Measurements from ENCODE around the gene SCART1. TPM values are rescaled to one million over a fixed set of nuclear protein-coding genes. Genes with fewer than 3 reads are reported as not detected.
"Not testable (repeated sequence)": the region's sequence is repeated elsewhere in the genome, so short reads cannot be mapped to it uniquely, and the experiment has no call there.

The SCART1 gene
- total RNA-seq, 1 experiment from 2014 or later, result 3.7 TPM

DNA sequence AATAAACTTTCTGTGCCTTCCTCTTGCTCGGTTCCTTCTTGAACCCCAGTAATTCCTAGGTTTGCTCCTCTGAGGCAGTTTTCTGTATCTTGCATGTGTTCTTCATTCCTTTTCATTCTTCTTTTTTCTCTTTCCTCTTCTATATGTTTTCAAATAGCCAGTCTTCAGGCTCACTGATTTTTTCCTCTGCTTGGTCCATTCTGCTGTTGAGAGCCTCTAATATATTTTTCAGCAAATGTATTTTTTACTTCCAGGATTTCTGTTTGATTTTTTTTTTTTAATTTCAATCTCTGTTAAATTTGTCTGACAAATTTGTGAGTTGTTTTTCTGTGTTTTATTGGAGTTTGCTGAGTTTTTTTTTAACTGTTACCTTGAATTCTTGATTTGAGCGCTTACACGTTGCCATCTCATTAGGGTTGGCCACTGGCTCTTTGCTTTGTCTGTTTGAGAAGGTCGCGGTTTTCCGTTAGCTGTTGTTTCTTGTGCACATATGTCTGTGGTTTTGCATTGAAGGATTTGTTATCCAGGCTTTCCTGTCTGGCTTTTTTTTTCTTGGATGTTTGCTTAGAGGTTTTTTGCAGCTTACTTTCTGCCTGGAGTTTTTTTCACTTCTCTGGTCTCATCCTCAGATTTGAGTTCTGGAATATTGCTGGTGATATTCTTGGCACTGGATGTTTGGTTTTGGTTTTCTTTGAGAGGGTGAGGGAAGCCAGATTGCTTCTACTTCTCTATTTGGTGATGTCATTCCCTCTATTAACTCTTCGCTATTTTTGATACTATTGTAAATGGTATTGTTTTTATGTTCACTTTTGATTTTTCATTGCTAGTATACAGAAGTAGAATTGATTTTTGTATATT lies 42.0 kb upstream of the SCART1 start (continued):
- TF ChIP-seq EZH2phosphoT487 (IDR thresholded peaks at IDR 0.05; ENCODE audit: borderline replicate concordance), result no peak
- no peak for TF ChIP-seq CEBPB (IDR thresholded peaks at IDR 0.05; ENCODE audit: low read depth)
- no peak for TF ChIP-seq SIN3A (IDR thresholded peaks at IDR 0.05; ENCODE audit: low read depth)

DNA sequence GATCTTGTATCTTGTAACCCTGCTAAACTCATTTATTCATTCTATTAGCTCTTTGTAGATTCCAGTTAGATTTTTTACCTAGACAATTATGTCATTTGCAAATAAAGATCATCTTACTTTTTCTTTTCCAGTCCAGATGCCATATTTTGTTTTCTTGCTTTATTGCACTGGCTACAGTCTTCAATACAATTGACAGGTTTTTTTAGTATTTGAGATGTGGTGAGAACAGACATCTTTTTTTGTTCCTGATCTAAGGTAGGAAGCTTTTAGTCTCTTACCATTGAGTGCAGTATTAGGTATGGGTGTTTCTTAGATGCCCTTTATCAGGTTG lies 41.4 kb upstream of the SCART1 start:
- ChIA-PET CTCF (no interaction called here), RAD21 (ENCODE audit: low non-redundant PET in 1 of 2, low total read pairs in 2 of 2, uncharacterized antibody in 2 of 2, unreplicated experiment in 2 of 2) (no interaction called here), POLR2A (no interaction called here)
- TF ChIP-seq, protein P1, sequence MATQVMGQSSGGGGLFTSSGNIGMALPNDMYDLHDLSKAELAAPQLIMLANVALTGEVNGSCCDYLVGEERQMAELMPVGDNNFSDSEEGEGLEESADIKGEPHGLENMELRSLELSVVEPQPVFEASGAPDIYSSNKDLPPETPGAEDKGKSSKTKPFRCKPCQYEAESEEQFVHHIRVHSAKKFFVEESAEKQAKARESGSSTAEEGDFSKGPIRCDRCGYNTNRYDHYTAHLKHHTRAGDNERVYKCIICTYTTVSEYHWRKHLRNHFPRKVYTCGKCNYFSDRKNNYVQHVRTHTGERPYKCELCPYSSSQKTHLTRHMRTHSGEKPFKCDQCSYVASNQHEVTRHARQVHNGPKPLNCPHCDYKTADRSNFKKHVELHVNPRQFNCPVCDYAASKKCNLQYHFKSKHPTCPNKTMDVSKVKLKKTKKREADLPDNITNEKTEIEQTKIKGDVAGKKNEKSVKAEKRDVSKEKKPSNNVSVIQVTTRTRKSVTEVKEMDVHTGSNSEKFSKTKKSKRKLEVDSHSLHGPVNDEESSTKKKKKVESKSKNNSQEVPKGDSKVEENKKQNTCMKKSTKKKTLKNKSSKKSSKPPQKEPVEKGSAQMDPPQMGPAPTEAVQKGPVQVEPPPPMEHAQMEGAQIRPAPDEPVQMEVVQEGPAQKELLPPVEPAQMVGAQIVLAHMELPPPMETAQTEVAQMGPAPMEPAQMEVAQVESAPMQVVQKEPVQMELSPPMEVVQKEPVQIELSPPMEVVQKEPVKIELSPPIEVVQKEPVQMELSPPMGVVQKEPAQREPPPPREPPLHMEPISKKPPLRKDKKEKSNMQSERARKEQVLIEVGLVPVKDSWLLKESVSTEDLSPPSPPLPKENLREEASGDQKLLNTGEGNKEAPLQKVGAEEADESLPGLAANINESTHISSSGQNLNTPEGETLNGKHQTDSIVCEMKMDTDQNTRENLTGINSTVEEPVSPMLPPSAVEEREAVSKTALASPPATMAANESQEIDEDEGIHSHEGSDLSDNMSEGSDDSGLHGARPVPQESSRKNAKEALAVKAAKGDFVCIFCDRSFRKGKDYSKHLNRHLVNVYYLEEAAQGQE (IDR thresholded peaks at IDR 0.05; ENCODE audit: low read depth), result no peak
- no peak for TF ChIP-seq SP1 (IDR thresholded peaks at IDR 0.05; ENCODE audit: low read depth)
- no peak for DNase-seq (ENCODE audit: low read depth, low spot score)
- Histone ChIP-seq H4K20me1 (ENCODE audit: insufficient read depth) (no peaks in the 10 kb centered on the region), H2AFZ (ENCODE audit: low read depth, low read length, poor library complexity, severe bottlenecking) (no peak overlapping the region), H3K27me3 (ENCODE audit: insufficient read depth, low read length) (no peaks in the 10 kb centered on the region), H3K36me3 (ENCODE audit: control insufficient read depth in 1 of 2, insufficient read depth in 2 of 2, low read length in 2 of 2) (peaks cover 0 to 26% of the 10 kb centered on the region in 2 experiments; a peak in 2 of 4 replicates), H3K79me2 (ENCODE audit: insufficient read depth, low read length) (peaks cover 50% of the 10 kb centered on the region), H3K4me1 (ENCODE audit: control insufficient read depth in 1 of 2, insufficient read depth in 2 of 2, low read length in 2 of 2) (no peaks in the 10 kb centered on the region), H3K9me2 (ENCODE audit: insufficient read depth) (no peaks in the 10 kb centered on the region), H3K9ac (ENCODE audit: low read length) (no peak overlapping the region), H3K9me3 (ENCODE audit: control insufficient read depth in 1 of 2, insufficient read depth in 1 of 2, low read depth in 1 of 2, low read length in 2 of 2) (no peaks in the 10 kb centered on the region), H3K4me2 (ENCODE audit: low read length) (no peak overlapping the region), H3K4me3 (replicated peaks in 1 of 2; ENCODE audit: low read depth in 1 of 2, low read length in 2 of 2) (no peak overlapping the region), H3K27ac (ENCODE audit: low read depth, low read length) (no peak overlapping the region)
- no TSS peak for BruUV-seq (replicated peaks)
- intact Hi-C loops (cut with micrococcal nuclease), result no loop called here
- ATAC-seq, result no peak

DNA sequence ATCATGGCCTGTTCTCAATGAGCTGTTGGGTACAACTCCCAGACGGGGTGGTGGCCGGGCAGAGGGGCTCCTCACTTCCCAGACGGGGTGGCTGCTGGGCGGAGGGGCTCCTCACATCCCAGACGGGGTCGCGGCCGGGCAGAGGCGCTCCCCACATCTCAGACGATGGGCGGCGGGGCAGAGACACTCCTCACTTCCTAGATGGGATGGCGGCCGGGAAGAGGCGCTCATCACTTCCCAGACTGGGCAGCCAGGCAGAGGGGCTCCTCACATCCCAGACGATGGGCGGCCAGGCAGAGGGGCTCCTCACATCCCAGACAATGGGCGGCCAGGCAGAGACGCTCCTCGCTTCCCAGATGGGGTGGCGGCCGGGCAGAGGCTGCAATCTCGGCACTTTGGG lies 39.3 kb upstream of the SCART1 start:
- RAD21 ChIA-PET (ENCODE audit: low non-redundant PET in 1 of 2, low total read pairs in 2 of 2, uncharacterized antibody in 2 of 2, unreplicated experiment in 2 of 2); intact Hi-C loops (cut with micrococcal nuclease); H3K4me2 ChIP-seq (ENCODE audit: low read length); CTCF ChIA-PET; H3K4me1 ChIP-seq (ENCODE audit: control insufficient read depth in 1 of 2, insufficient read depth in 2 of 2, low read length in 2 of 2); H2AFZ ChIP-seq (ENCODE audit: low read depth, low read length, poor library complexity, severe bottlenecking); ATAC-seq; DNase-seq (ENCODE audit: low read depth, low spot score); H3K27me3 ChIP-seq (ENCODE audit: insufficient read depth, low read length); H4K20me1 ChIP-seq (ENCODE audit: insufficient read depth); POLR2A ChIA-PET; H3K9me2 ChIP-seq (ENCODE audit: insufficient read depth); H3K27ac ChIP-seq (ENCODE audit: low read depth, low read length); H3K4me3 ChIP-seq (replicated peaks in 1 of 2; ENCODE audit: low read depth in 1 of 2, low read length in 2 of 2); H3K9ac ChIP-seq (ENCODE audit: low read length); H3K9me3 ChIP-seq (ENCODE audit: control insufficient read depth in 1 of 2, insufficient read depth in 1 of 2, low read depth in 1 of 2, low read length in 2 of 2); BruUV-seq (replicated peaks): not testable (repeated sequence)
- Histone ChIP-seq H3K36me3 (ENCODE audit: control insufficient read depth in 1 of 2, insufficient read depth in 2 of 2, low read length in 2 of 2) (peaks cover 0 to 21% of the 10 kb centered on the region in 2 experiments; a peak in 2 of 4 replicates), H3K79me2 (ENCODE audit: insufficient read depth, low read length) (peaks cover 31% of the 10 kb centered on the region)

Data from HCT116 (cell line).